GM21423 (cell line): ENCODE results near the gene PLA2G15.
A peak's percentile ranks its signal among the peaks of the same experiment; 100 is the strongest.
"Not testable (repeated sequence)": the region's sequence is repeated elsewhere in the genome, so short reads cannot be mapped to it uniquely, and the experiment has no call there.

Experiments
- ATAC-seq: cut with Tn5 transposase; IDR thresholded peaks from one replicate; pipeline ENCODE4 v1.9.1; 2021; ENCODE audit warnings: mild to moderate bottlenecking, moderate library complexity; ENCODE audit not compliant: unreplicated experiment

PLA2G15 gene

GRCh38 chr16:68274441-68274840, 29.3 kb downstream of the PLA2G15 start:
- no peak for ATAC-seq

- ATAC-seq: no peak
Measured at GRCh38 chr16:68275611-68276191, 30.5 kb downstream of the PLA2G15 start.

GRCh38 chr16:68276223-68276622, 31.1 kb downstream of the PLA2G15 start:
- no peak for ATAC-seq

GRCh38 chr16:68279726-68280558, 34.8 kb downstream of the PLA2G15 start:
- ATAC-seq: no peak

GRCh38 chr16:68281368-68282063, 36.3 kb downstream of the PLA2G15 start:
- no peak for ATAC-seq

- no peak for ATAC-seq
Measured at GRCh38 chr16:68282064-68282452, 36.9 kb downstream of the PLA2G15 start.

- ATAC-seq: no peak
Measured at GRCh38 chr16:68283346-68283745, 38.2 kb downstream of the PLA2G15 start.

- peak; percentile 48 for ATAC-seq
Measured at GRCh38 chr16:68283801-68284598, 38.8 kb downstream of the PLA2G15 start.

GRCh38 chr16:68284847-68285246, 39.7 kb downstream of the PLA2G15 start:
- peak; percentile 44 for ATAC-seq

- no peak for ATAC-seq
Measured at GRCh38 chr16:68285683-68286082, 40.5 kb downstream of the PLA2G15 start.

- no peak for ATAC-seq
Measured at GRCh38 chr16:68286153-68287074, 41.2 kb downstream of the PLA2G15 start.

GRCh38 chr16:68287276-68288251, 42.4 kb downstream of the PLA2G15 start:
- no peak for ATAC-seq

- no peak for ATAC-seq
Measured at GRCh38 chr16:68288252-68288650, 43.1 kb downstream of the PLA2G15 start.

- not testable (repeated sequence) for ATAC-seq
Measured at GRCh38 chr16:68288796-68289195, 43.6 kb downstream of the PLA2G15 start.

- ATAC-seq: no peak
Measured at GRCh38 chr16:68289202-68289601, 44.0 kb downstream of the PLA2G15 start.

GRCh38 chr16:68289621-68290329, 44.6 kb downstream of the PLA2G15 start:
- peak; percentile 79 for ATAC-seq

GRCh38 chr16:68290450-68290849, 45.3 kb downstream of the PLA2G15 start:
- no peak for ATAC-seq

GRCh38 chr16:68291227-68291626, 46.1 kb downstream of the PLA2G15 start:
- ATAC-seq: no peak
